ENCODE data around the gene UBE2F. TPM values are rescaled to one million over a fixed set of nuclear protein-coding genes. Genes with fewer than 3 reads are reported as not detected.

The UBE2F gene
- total RNA-seq, 1 experiment from 2014 or later, result 116 TPM

DNA sequence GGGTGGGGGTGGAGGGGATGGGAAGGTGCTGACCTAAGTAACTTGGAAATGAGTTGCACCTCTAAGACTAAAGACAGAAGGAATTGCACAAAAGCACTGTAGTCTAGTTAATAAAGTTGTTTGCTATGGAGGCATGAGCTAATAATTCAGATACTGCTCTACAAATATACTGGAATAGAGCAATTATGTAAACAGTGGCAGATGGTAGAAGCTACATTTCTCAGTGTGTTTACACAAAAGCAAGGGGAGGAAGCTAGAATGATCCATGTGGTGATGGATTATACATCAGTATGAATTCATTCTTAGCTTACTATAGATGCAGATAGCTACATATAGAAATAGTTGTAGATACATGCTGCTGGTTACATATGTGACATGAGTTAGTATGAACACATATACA lies 27.6 kb upstream of the UBE2F start:
- no peaks in the 10 kb centered on the region for H3K27me3 Mint-ChIP-seq (ENCODE audit: insufficient read depth, unreplicated experiment)
- intact Hi-C loops (cut with micrococcal nuclease), result no loop called here
- BruUV-seq (replicated peaks), result no TSS peak
- TF ChIP-seq, protein P1, sequence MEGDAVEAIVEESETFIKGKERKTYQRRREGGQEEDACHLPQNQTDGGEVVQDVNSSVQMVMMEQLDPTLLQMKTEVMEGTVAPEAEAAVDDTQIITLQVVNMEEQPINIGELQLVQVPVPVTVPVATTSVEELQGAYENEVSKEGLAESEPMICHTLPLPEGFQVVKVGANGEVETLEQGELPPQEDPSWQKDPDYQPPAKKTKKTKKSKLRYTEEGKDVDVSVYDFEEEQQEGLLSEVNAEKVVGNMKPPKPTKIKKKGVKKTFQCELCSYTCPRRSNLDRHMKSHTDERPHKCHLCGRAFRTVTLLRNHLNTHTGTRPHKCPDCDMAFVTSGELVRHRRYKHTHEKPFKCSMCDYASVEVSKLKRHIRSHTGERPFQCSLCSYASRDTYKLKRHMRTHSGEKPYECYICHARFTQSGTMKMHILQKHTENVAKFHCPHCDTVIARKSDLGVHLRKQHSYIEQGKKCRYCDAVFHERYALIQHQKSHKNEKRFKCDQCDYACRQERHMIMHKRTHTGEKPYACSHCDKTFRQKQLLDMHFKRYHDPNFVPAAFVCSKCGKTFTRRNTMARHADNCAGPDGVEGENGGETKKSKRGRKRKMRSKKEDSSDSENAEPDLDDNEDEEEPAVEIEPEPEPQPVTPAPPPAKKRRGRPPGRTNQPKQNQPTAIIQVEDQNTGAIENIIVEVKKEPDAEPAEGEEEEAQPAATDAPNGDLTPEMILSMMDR (IDR thresholded peaks at IDR 0.05; ENCODE audit: unreplicated experiment), result no peak
- no peaks in the 10 kb centered on the region for H3K36me3 Mint-ChIP-seq (ENCODE audit: insufficient read depth, unreplicated experiment)
- peaks cover 27% of the 10 kb centered on the region for H3K4me1 Mint-ChIP-seq (ENCODE audit: insufficient read depth, unreplicated experiment)
- ChIA-PET CTCF (interaction anchor here (0.9 to 1.2 kb wide), 2 partner anchors 11 to 16 kb away, joined by 3 read pairs; no protein-coding TSS in a partner anchor), POLR2A (interaction anchor here (1.0 to 2.6 kb wide), 2 partner anchors 26 to 139 kb away, joined by 3 to 15 read pairs; no protein-coding TSS in a partner anchor)
- no peak overlapping the region for H3K4me3 Mint-ChIP-seq (ENCODE audit: unreplicated experiment)
- no peak overlapping the region for H3K27ac Mint-ChIP-seq (ENCODE audit: low read depth, unreplicated experiment)
- H3K9me3 Mint-ChIP-seq (ENCODE audit: unreplicated experiment), result peaks cover 3% of the 10 kb centered on the region
- no peak for DNase-seq (ENCODE audit: unreplicated experiment)

DNA sequence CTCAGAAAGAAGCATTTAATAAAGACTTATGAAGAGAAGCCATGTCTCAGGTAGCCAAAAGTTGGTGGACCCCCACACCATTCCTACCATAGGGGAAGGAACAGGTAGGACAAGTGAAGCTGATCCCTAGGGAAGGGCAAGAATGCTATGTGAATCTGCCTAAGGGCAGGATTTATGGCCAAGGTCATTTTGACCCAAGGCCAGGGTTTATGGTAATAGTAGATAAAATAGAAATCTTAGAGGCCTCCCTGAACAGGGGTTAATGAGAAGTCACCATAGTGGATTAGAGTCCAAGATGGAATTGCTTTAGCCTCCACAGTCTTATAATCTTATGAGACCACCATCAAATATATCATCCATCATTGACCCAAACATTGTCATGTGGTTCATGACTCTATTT lies 26.0 kb upstream of the UBE2F start:
- BruUV-seq (replicated peaks), result no TSS peak
- no peak overlapping the region for H3K4me3 Mint-ChIP-seq (ENCODE audit: unreplicated experiment)
- no peaks in the 10 kb centered on the region for H3K27me3 Mint-ChIP-seq (ENCODE audit: insufficient read depth, unreplicated experiment)
- H3K36me3 Mint-ChIP-seq (ENCODE audit: insufficient read depth, unreplicated experiment), result peaks cover 5% of the 10 kb centered on the region
- H3K27ac Mint-ChIP-seq (ENCODE audit: low read depth, unreplicated experiment), result no peak overlapping the region
- ChIA-PET CTCF (interaction anchor here (1.1 kb wide), 1 partner anchor 17 kb away, joined by 3 read pairs; no protein-coding TSS in a partner anchor), POLR2A (interaction anchor here (1.1 to 2.6 kb wide), 2 partner anchors 24 to 42 kb away, joined by 3 to 15 read pairs; no protein-coding TSS in a partner anchor)
- peaks cover 20% of the 10 kb centered on the region for H3K4me1 Mint-ChIP-seq (ENCODE audit: insufficient read depth, unreplicated experiment)
- intact Hi-C loops (cut with micrococcal nuclease), result no loop called here
- TF ChIP-seq, protein P1 (IDR thresholded peaks at IDR 0.05; ENCODE audit: unreplicated experiment), result no peak
- no peak for DNase-seq (ENCODE audit: unreplicated experiment)
- H3K9me3 Mint-ChIP-seq (ENCODE audit: unreplicated experiment), result peaks cover 8% of the 10 kb centered on the region

DNA sequence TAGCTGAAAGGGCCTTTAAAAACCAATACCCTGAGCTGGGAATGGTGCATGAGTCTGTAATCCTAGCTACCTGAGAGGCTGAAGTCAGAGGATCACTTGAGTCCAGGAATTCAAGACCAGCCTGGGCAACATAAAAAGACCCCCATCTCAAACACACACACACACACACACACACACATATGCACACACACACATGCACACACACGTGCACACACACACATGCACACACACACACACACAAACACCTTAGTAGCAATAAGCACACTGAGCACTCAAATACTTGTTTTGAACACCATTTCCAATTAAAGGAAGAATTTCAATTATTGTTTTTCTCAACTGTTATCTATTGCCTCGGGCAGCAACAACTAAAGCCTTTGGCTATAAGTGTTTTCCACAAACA lies 25.6 kb upstream of the UBE2F start:
- Mint-ChIP-seq H3K36me3 (ENCODE audit: insufficient read depth, unreplicated experiment) (peaks cover 5% of the 10 kb centered on the region), H3K4me1 (ENCODE audit: insufficient read depth, unreplicated experiment) (peaks cover 21% of the 10 kb centered on the region), H3K4me3 (ENCODE audit: unreplicated experiment) (no peak overlapping the region), H3K27me3 (ENCODE audit: insufficient read depth, unreplicated experiment) (no peaks in the 10 kb centered on the region), H3K27ac (ENCODE audit: low read depth, unreplicated experiment) (no peak overlapping the region), H3K9me3 (ENCODE audit: unreplicated experiment) (peaks cover 8% of the 10 kb centered on the region)
- no TSS peak for BruUV-seq (replicated peaks)
- POLR2A ChIA-PET, result interaction anchor here (1.1 to 2.6 kb wide), 2 partner anchors 24 to 42 kb away, joined by 3 to 15 read pairs; no protein-coding TSS in a partner anchor
- CTCF ChIA-PET, result interaction anchor here (1.1 kb wide), 1 partner anchor 17 kb away, joined by 3 read pairs; no protein-coding TSS in a partner anchor
- intact Hi-C loops (cut with micrococcal nuclease), result no loop called here
- no peak for DNase-seq (ENCODE audit: unreplicated experiment)
- TF ChIP-seq, protein P1 (IDR thresholded peaks at IDR 0.05; ENCODE audit: unreplicated experiment), result no peak

DNA sequence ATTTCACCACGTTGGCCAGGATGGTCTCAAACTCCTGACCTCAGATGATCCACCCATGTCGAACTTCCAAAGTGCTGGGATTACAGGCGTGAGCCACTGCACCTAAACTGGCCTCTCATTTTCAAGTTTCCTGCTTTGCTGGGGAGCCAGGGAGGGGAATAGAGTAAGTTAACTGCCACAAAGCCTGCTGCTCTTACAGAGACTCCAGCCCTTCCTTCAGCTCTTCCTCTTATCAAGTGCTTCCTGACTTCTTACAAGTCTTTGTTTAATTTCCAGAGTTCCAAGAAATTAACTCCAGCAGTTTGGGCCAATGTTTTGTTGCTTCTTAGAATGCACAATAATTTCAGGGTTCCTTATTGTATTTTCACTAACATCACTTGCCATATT lies 24.3 kb upstream of the UBE2F start:
- H3K36me3 Mint-ChIP-seq (ENCODE audit: insufficient read depth, unreplicated experiment), result peaks cover 5% of the 10 kb centered on the region
- H3K4me3 Mint-ChIP-seq (ENCODE audit: unreplicated experiment), result no peak overlapping the region
- H3K27me3 Mint-ChIP-seq (ENCODE audit: insufficient read depth, unreplicated experiment), result no peaks in the 10 kb centered on the region
- CTCF ChIA-PET, result interaction anchor here (1.1 kb wide), 1 partner anchor 25 kb away, joined by 3 read pairs; no protein-coding TSS in a partner anchor
- H3K27ac Mint-ChIP-seq (ENCODE audit: low read depth, unreplicated experiment), result no peak overlapping the region
- H3K9me3 Mint-ChIP-seq (ENCODE audit: unreplicated experiment), result peaks cover 17% of the 10 kb centered on the region
- H3K4me1 Mint-ChIP-seq (ENCODE audit: insufficient read depth, unreplicated experiment), result peaks cover 23% of the 10 kb centered on the region
- intact Hi-C loops (cut with micrococcal nuclease), result no loop called here
- no peak for DNase-seq (ENCODE audit: unreplicated experiment)
- no TSS peak for BruUV-seq (replicated peaks)
- POLR2A ChIA-PET, result interaction anchor here (0.7 kb wide), 1 partner anchor 697 kb away, joined by 3 read pairs; no protein-coding TSS in a partner anchor
- TF ChIP-seq, protein P1 (IDR thresholded peaks at IDR 0.05; ENCODE audit: unreplicated experiment), result no peak

Data from MCF 10A (cell line).